GM21737 (cell line): Measurements from ENCODE around the gene KRTCAP2.
"Not testable (repeated sequence)": the region's sequence is repeated elsewhere in the genome, so short reads cannot be mapped to it uniquely, and the experiment has no call there.

Experiments used
- ATAC-seq: cut with Tn5 transposase; IDR thresholded peaks from one replicate; pipeline ENCODE4 v1.9.1; 2021; ENCODE audit warnings: mild to moderate bottlenecking, moderate library complexity; ENCODE audit not compliant: unreplicated experiment

Gene KRTCAP2

GRCh38 chr1:155172732-155173477 lies at the start of gene KRTCAP2:
Gene KRTCAP2, minus strand, starts transcription at chr1:155173304. Its CDS starts 80 bp downstream, at chr1:155173224.
- ATAC-seq: peak; percentile 52

GRCh38 chr1:155220211-155220965 lies 47.3 kb upstream of the KRTCAP2 start:
- not testable (repeated sequence) for ATAC-seq

- ATAC-seq: no peak
Measured at GRCh38 chr1:155219592-155220031, 46.5 kb upstream of the KRTCAP2 start.

- no peak for ATAC-seq
Measured at GRCh38 chr1:155218854-155219591, 45.9 kb upstream of the KRTCAP2 start.

- not testable (repeated sequence) for ATAC-seq
Measured at GRCh38 chr1:155214702-155215101, 41.6 kb upstream of the KRTCAP2 start.

GRCh38 chr1:155212051-155212440 lies 38.9 kb upstream of the KRTCAP2 start:
- not testable (repeated sequence) for ATAC-seq

GRCh38 chr1:155211381-155212050 lies 38.4 kb upstream of the KRTCAP2 start:
- not testable (repeated sequence) for ATAC-seq

- no peak for ATAC-seq
Measured at GRCh38 chr1:155210314-155211104, 37.4 kb upstream of the KRTCAP2 start.

- no peak for ATAC-seq
Measured at GRCh38 chr1:155209312-155209721, 36.2 kb upstream of the KRTCAP2 start.

GRCh38 chr1:155208541-155209311 lies 35.6 kb upstream of the KRTCAP2 start, which contains the start of gene MTX1:
Gene MTX1, plus strand, starts transcription at chr1:155208695. Its CDS starts 110 bp downstream, at chr1:155208805.
- ATAC-seq: peak; percentile 63

GRCh38 chr1:155207806-155208540 lies 34.9 kb upstream of the KRTCAP2 start, which contains the start of gene THBS3:
Gene THBS3, minus strand, starts transcription at chr1:155207897. Its CDS starts 21 bp downstream, at chr1:155207876.
- ATAC-seq: no peak

- no peak for ATAC-seq
Measured at GRCh38 chr1:155206891-155207805, 34.0 kb upstream of the KRTCAP2 start.

- ATAC-seq: no peak
Measured at GRCh38 chr1:155205969-155206593, 33.0 kb upstream of the KRTCAP2 start.

- no peak for ATAC-seq
Measured at GRCh38 chr1:155205035-155205434, 31.9 kb upstream of the KRTCAP2 start.

- no peak for ATAC-seq
Measured at GRCh38 chr1:155202731-155203515, 29.8 kb upstream of the KRTCAP2 start.

- no peak for ATAC-seq
Measured at GRCh38 chr1:155202198-155202597, 29.1 kb upstream of the KRTCAP2 start.
